Peyer's patch (tissue), 4 donors: ENCODE data around the gene NEK5.
"Not testable (repeated sequence)": the region's sequence is repeated elsewhere in the genome, so short reads cannot be mapped to it uniquely, and the experiment has no call there.

Experiments
- CTCF ChIP-seq, 6 experiments: fragments of 450-650 bp in 4 of 6; fragments of 200-600 bp in 2 of 6; sonication (generic) in 1 of 6; IDR thresholded peaks; one replicate each; pipeline ENCODE4 v1.5.1; 2017 to 2019; ENCODE audit warnings: antibody characterized with exemption in 6 of 6, mild to moderate bottlenecking in 3 of 6, moderate library complexity in 1 of 6
- POLR2A ChIP-seq, 2 donors: fragments of 450-650 bp; IDR thresholded peaks; one replicate each; pipeline ENCODE4 v1.5.1; 2017; ENCODE audit warnings: antibody characterized with exemption in 2 of 2, mild to moderate bottlenecking in 2 of 2, moderate library complexity in 2 of 2

DNA sequence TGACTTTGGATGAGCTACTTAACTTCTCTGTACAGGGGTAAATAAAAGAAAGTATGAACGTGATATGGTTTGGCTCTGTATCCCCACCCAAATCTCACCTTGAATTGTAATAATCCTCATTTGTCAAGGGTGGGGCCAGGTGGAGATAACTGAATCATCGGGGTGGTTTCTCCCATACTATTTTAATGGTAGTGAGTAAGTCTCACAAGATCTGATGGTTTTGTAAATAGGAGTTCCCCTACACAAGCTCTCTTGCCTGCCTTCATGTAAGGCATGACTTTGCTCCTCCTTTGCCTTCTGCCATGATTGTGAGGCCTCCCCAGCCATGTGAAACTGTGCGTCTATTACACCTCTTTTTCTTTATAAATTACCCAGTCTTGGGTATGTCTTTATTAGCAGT, 43.9 kb downstream of the NEK5 start:
- TF ChIP-seq POLR2A, CTCF (IDR thresholded peaks at IDR 0.05): not testable (repeated sequence)
